Esophagus muscularis mucosa (tissue), 4 donors: ENCODE results near the gene C8G. TPM values are rescaled to one million over a fixed set of nuclear protein-coding genes. Genes with fewer than 3 reads are reported as not detected.

Experiments
- DNase-seq: peaks from one replicate; pipeline ENCODE4 v3.0.0-alpha.2; 2017; ENCODE audit errors: extremely low spot score
- H3K27ac ChIP-seq, 4 donors: fragments of 200-600 bp; sonication (generic); replicated peaks in 1 of 4; 1 replicate in 3 of 4; 2 replicates in 1 of 4; pipeline ENCODE4 v1.5.1; 2016 to 2019; ENCODE audit warnings: mild to moderate bottlenecking in 1 of 4
- H3K27me3 ChIP-seq, 4 donors: fragments of 200-600 bp; sonication (generic); one replicate each; pipeline versions ENCODE4 v1.5.1 to v1.6.0; 2016 to 2019
- H3K36me3 ChIP-seq, 4 donors: fragments of 200-600 bp; sonication (generic); one replicate each; pipeline ENCODE4 v1.5.1; 2016 to 2019
- H3K4me1 ChIP-seq, 4 donors: fragments of 200-600 bp; sonication (generic); one replicate each; pipeline ENCODE4 v1.5.1; 2016 to 2019
- H3K4me3 ChIP-seq, 4 donors: fragments of 200-600 bp; sonication (generic); 1 replicate in 2 of 4; 2 replicates in 2 of 4; pipeline ENCODE4 v1.5.1; 2016 to 2019; ENCODE audit warnings: mild to moderate bottlenecking in 4 of 4, moderate library complexity in 1 of 4
- H3K9me3 ChIP-seq, 4 donors: fragments of 200-600 bp; sonication (generic); 1 replicate in 3 of 4; 2 replicates in 1 of 4; pipeline ENCODE4 v1.5.1; 2016 to 2019
- CTCF ChIP-seq, 3 experiments: fragments of 200-600 bp in 2 of 3; fragments of 450-650 bp in 1 of 3; sonication (generic) in 2 of 3; IDR thresholded peaks; one replicate each; pipeline ENCODE4 v1.5.1; 2017 to 2019; ENCODE audit warnings: antibody characterized with exemption in 3 of 3, mild to moderate bottlenecking in 2 of 3, moderate library complexity in 1 of 3
- EP300 ChIP-seq: sonication (generic); formaldehyde crosslinking; IDR thresholded peaks from one replicate; pipeline ENCODE4 v1.6.1; 2017; ENCODE audit warnings: antibody characterized with exemption
- POLR2A ChIP-seq: fragments of 450-650 bp; IDR thresholded peaks from one replicate; pipeline ENCODE4 v1.6.1; 2017; ENCODE audit warnings: antibody characterized with exemption, moderate library complexity, mild to moderate bottlenecking, low read depth
- POLR2AphosphoS5 ChIP-seq, 2 donors: sonication (generic); formaldehyde crosslinking; IDR thresholded peaks; one replicate each; pipeline ENCODE4 v1.6.1; 2017; ENCODE audit warnings: antibody characterized with exemption in 2 of 2
- WGBS: methylation state at CpG from one replicate; pipeline ENCODE4 v1.1.5; 2018; 5-methylcytosine and 5-hydroxymethylcytosine counted together
- intact Hi-C: fragments of 100-400 bp; cut with DNase I; formaldehyde crosslinking; loops from one replicate; pipeline ENCODE4 v1.15.1; 2023
- total RNA-seq, 4 donors: library from RNA; depleted of rRNA; stranded (reverse); fragments of >200 nt; gene quantifications; one replicate each; pipeline versions ENCODE4 v1.1.0 to v1.2.1, GENCODE V29; 2016

The C8G gene
- total RNA-seq, 4 donors from 2014 or later = not detected

GRCh38 chr9:136917902-136918301, 27.1 kb upstream of the C8G start:
- no peaks in the 10 kb centered on the region for H3K9me3 ChIP-seq
- H3K4me3 ChIP-seq = no peak overlapping the region
- intact Hi-C loops = no loop called here
- H3K27me3 ChIP-seq = no peaks in the 10 kb centered on the region
- H3K4me1 ChIP-seq = peaks cover 0 to 9% (median 4%) of the 10 kb centered on the region in 4 donors
- peaks cover 25 to 83% (median 71%) of the 10 kb centered on the region in 4 donors for H3K36me3 ChIP-seq
- DNase-seq = no peak
- H3K27ac ChIP-seq = no peak overlapping the region
- TF ChIP-seq EP300 = no peak
- TF ChIP-seq POLR2AphosphoS5 (IDR thresholded peaks at IDR 0.05) = no peak
- no peak for TF ChIP-seq POLR2A
- TF ChIP-seq CTCF (IDR thresholded peaks at IDR 0.05) = no peak
- 89% methylated on average over 11 of the region's 11 CpGs for whole genome bisulfite sequencing

- no peak for DNase-seq
- TF ChIP-seq POLR2AphosphoS5 (IDR thresholded peaks at IDR 0.05) (no peak), EP300 (no peak), CTCF (IDR thresholded peaks at IDR 0.05) (no peak), POLR2A (no peak)
- H3K27me3 ChIP-seq = no peaks in the 10 kb centered on the region
- WGBS = 97% methylated on average over 15 of the region's 15 CpGs
- peaks cover 25 to 84% (median 65%) of the 10 kb centered on the region in 4 donors for H3K36me3 ChIP-seq
- no peaks in the 10 kb centered on the region for H3K9me3 ChIP-seq
- intact Hi-C loops = no loop called here
- H3K4me3 ChIP-seq = no peak overlapping the region
- no peak overlapping the region for H3K27ac ChIP-seq
- peaks cover 5 to 19% (median 8%) of the 10 kb centered on the region in 4 donors for H3K4me1 ChIP-seq
These were observed 25.0 kb upstream of the C8G start for GRCh38 chr9:136920069-136920468.

GRCh38 chr9:136920734-136921231, 24.3 kb upstream of the C8G start:
- no peaks in the 10 kb centered on the region for H3K9me3 ChIP-seq
- no peak for DNase-seq
- H3K27me3 ChIP-seq = no peaks in the 10 kb centered on the region
- intact Hi-C loops = no loop called here
- TF ChIP-seq EP300 = no peak
- H3K27ac ChIP-seq = no peak overlapping the region
- H3K4me1 ChIP-seq = peaks cover 5 to 27% (median 9%) of the 10 kb centered on the region in 4 donors
- peaks cover 31 to 84% (median 63%) of the 10 kb centered on the region in 4 donors for H3K36me3 ChIP-seq
- H3K4me3 ChIP-seq = no peak overlapping the region
- WGBS = 92% methylated on average over 8 of the region's 14 CpGs

GRCh38 chr9:136921307-136921706, 23.7 kb upstream of the C8G start:
- intact Hi-C loops = no loop called here
- Histone ChIP-seq H3K27me3 (no peaks in the 10 kb centered on the region), H3K27ac (no peak overlapping the region), H3K36me3 (peaks cover 36 to 84% (median 63%) of the 10 kb centered on the region in 4 donors), H3K9me3 (no peaks in the 10 kb centered on the region), H3K4me3 (no peak overlapping the region), H3K4me1 (peaks cover 5 to 29% (median 10%) of the 10 kb centered on the region in 4 donors)
- no peak for TF ChIP-seq EP300
- no peak for TF ChIP-seq CTCF (IDR thresholded peaks at IDR 0.05)
- no peak for TF ChIP-seq POLR2A
- no peak for TF ChIP-seq POLR2AphosphoS5 (IDR thresholded peaks at IDR 0.05)
- WGBS = 59% methylated on average over 4 of the region's 11 CpGs
- DNase-seq = no peak

- Histone ChIP-seq H3K4me3 (no peak overlapping the region), H3K36me3 (peaks cover 35 to 84% (median 63%) of the 10 kb centered on the region in 4 donors), H3K9me3 (no peaks in the 10 kb centered on the region), H3K4me1 (peaks cover 5 to 29% (median 10%) of the 10 kb centered on the region in 4 donors), H3K27ac (no peak overlapping the region), H3K27me3 (no peaks in the 10 kb centered on the region)
- 69% methylated on average over 3 of the region's 10 CpGs for WGBS
- no peak for DNase-seq
- intact Hi-C loops = no loop called here
- TF ChIP-seq CTCF (IDR thresholded peaks at IDR 0.05) = no peak
- no peak for TF ChIP-seq EP300
- TF ChIP-seq POLR2AphosphoS5 (IDR thresholded peaks at IDR 0.05) = no peak
- TF ChIP-seq POLR2A = no peak
These were observed 23.3 kb upstream of the C8G start for GRCh38 chr9:136921718-136922117.
